H1 (cell line): ENCODE measurements around the gene MYL3. TPM values are rescaled to one million over a fixed set of nuclear protein-coding genes. Genes with fewer than 3 reads are reported as not detected.

Experiments
- RAD21 ChIP-seq, 2 experiments: IDR thresholded peaks in 1 of 2; conservative IDR thresholded peaks in 1 of 2; 2 replicates each; pipeline ENCODE4 v1.6.1; 2011; ENCODE audit warnings: low read depth in 2 of 2, low read length in 2 of 2, improper control_type of control experiment in 1 of 2, inconsistent platforms in 1 of 2, mild to moderate bottlenecking in 1 of 2, moderate library complexity in 1 of 2
- polyA plus RNA-seq, 7 experiments: library from polyadenylated mRNA; depleted of rRNA in 3 of 7; stranded (reverse) in 5 of 7; unstranded in 2 of 7; fragments of >200 nt in 5 of 7; fragments of 200-250 nt in 2 of 7; gene quantifications; 1 replicate in 5 of 7; 2 replicates in 1 of 7; 4 replicates in 1 of 7; pipeline versions ENCODE4 v1.2.1 to v1.2.3, GENCODE V29; 2011 to 2013; ENCODE audit warnings: missing spikeins in 2 of 7, mixed read lengths in 2 of 7
- total RNA-seq: library from RNA; stranded (reverse); fragmentation: NEBNext Ultra II Directional; extraction: Animal tissue kit (Norgen Biotek cat#: 25700); gene quantifications from 2 replicates; pipeline ENCODE4 v1.2.1, GENCODE V29; 2021

MYL3 gene
- total and polyA plus RNA-seq, 2 of the 8 experiments (the other 6 are each of a cell fraction or from before 2014, with no cell fraction given): 0.06 TPM; not detected in 1

DNA sequence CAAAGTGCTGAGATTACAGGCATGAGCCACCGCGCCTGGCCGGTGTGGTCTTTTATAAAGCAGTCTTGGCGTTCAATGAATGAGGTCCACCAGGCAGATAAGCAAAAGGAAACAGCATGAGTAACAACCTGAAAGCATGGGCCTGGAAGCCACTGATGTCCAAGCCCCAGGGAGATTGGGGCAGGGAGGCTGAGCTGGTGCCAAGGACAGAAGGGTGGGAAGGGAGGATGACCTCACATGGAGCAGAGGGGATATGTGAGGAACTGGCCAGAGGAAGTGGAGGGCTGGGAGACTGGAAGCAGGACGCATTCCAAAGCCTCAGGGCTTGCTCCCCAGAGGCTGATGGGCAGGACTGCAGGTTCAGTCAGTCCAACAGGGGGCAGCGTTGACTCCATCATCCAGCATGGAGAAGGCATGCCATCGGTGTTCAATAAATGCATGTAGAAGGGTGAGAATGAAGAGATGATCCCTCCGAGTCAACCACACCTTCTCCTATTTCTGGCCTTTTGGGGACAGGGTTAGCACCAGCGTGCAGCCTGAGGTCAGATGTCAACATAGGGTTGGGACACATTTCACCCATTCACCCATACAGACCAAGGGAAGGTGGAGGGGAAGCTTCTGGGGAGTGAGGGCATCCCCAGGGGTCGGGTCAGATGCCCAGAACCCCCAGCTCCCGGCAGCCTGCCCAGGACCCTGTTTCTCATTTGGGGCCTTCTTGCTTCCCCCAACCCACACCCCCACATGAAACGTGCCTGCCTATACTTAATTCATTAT is 14.8 kb downstream of the MYL3 start (continued):
- TF ChIP-seq RAD21 (IDR thresholded peaks at IDR 0.05 in 1 of 2, conservative IDR thresholded peaks at IDR 0.05 in 1 of 2; ENCODE audit: low read depth in 2 of 2, low read length in 2 of 2): peak; percentile 58 to 68
- TF ChIP-seq, all 59 proteins: peak for 5
